HG03571 (cell line): ENCODE results near the gene KCNK15.

Source experiments
- ATAC-seq: cut with Tn5 transposase; IDR thresholded peaks from one replicate; pipeline ENCODE4 v1.9.1; 2021; ENCODE audit not compliant: unreplicated experiment

The KCNK15 gene

GRCh38 chr20:44714701-44715498 is 30.8 kb upstream of the KCNK15 start, which contains the start of gene CCN5:
Gene CCN5, plus strand, starts transcription at chr20:44715369. Its CDS starts 22 bp downstream, at chr20:44715391.
- no peak for ATAC-seq

GRCh38 chr20:44715499-44716308 is 30.0 kb upstream of the KCNK15 start:
- ATAC-seq = no peak

GRCh38 chr20:44716309-44717106 is 29.2 kb upstream of the KCNK15 start:
- no peak for ATAC-seq

- ATAC-seq = no peak
These were observed 27.7 kb upstream of the KCNK15 start for GRCh38 chr20:44717986-44718385.

- ATAC-seq = no peak
These were observed 25.8 kb upstream of the KCNK15 start for GRCh38 chr20:44719841-44720240.

- no peak for ATAC-seq
These were observed 25.1 kb upstream of the KCNK15 start for GRCh38 chr20:44720621-44720996.

GRCh38 chr20:44720997-44721784 is 24.5 kb upstream of the KCNK15 start:
- ATAC-seq = no peak

GRCh38 chr20:44721785-44722054 is 23.9 kb upstream of the KCNK15 start:
- no peak for ATAC-seq

- ATAC-seq = no peak
These were observed 22.7 kb upstream of the KCNK15 start for GRCh38 chr20:44722990-44723389.

- ATAC-seq = no peak
These were observed 22.3 kb upstream of the KCNK15 start for GRCh38 chr20:44723391-44723790.

GRCh38 chr20:44723798-44724362 is 21.8 kb upstream of the KCNK15 start:
- no peak for ATAC-seq

GRCh38 chr20:44724423-44725091 is 21.1 kb upstream of the KCNK15 start:
- no peak for ATAC-seq

GRCh38 chr20:44725837-44726236 is 19.8 kb upstream of the KCNK15 start:
- no peak for ATAC-seq

- ATAC-seq = no peak
These were observed 18.6 kb upstream of the KCNK15 start for GRCh38 chr20:44727039-44727438.

GRCh38 chr20:44727651-44728050 is 18.0 kb upstream of the KCNK15 start:
- no peak for ATAC-seq

- no peak for ATAC-seq
These were observed 16.7 kb upstream of the KCNK15 start for GRCh38 chr20:44728801-44729443.

- no peak for ATAC-seq
These were observed 15.2 kb upstream of the KCNK15 start for GRCh38 chr20:44730441-44730840.

GRCh38 chr20:44731657-44732056 is 14.0 kb upstream of the KCNK15 start:
- ATAC-seq = no peak

GRCh38 chr20:44732327-44732726 is 13.3 kb upstream of the KCNK15 start:
- no peak for ATAC-seq
